GM12878 (cell line): ENCODE measurements around the gene TMUB2. TPM values are rescaled to one million over a fixed set of nuclear protein-coding genes. Genes with fewer than 3 reads are reported as not detected.

ENCODE experiments used
- CBX3 ChIP-seq: fragments of 200-600 bp; sonication (generic); IDR thresholded peaks from 2 replicates; pipeline ENCODE4 v1.6.1; 2016; ENCODE audit warnings: low read depth, borderline replicate concordance
- CTCF ChIP-seq, 3 experiments: IDR thresholded peaks in 2 of 3; conservative IDR thresholded peaks in 1 of 3; 2 replicates each; pipeline ENCODE4 v1.5.1; 2011; ENCODE audit warnings: low read depth in 3 of 3, low read length in 3 of 3, mild to moderate bottlenecking in 3 of 3, control low read depth in 2 of 3, moderate library complexity in 2 of 3, inconsistent platforms in 1 of 3, mixed read lengths in 1 of 3; ENCODE audit not compliant: control insufficient read depth in 2 of 3, insufficient read depth in 1 of 3; ENCODE audit errors: extremely low read depth in 1 of 3
- FOXK2 ChIP-seq: fragments of 450-650 bp; IDR thresholded peaks from 2 replicates; pipeline ENCODE4 v1.6.1; 2017; ENCODE audit warnings: mild to moderate bottlenecking, moderate library complexity
- GATAD2B ChIP-seq: fragments of 450-650 bp; conservative IDR thresholded peaks from 2 replicates; pipeline ENCODE4 v1.6.1; 2017; ENCODE audit warnings: low read depth, mild to moderate bottlenecking, moderate library complexity
- HDAC6 ChIP-seq: fragments of 200-600 bp; sonication (generic); IDR thresholded peaks from one replicate; pipeline ENCODE4 v1.8.0; 2017; ENCODE audit warnings: antibody characterized with exemption; ENCODE audit not compliant: unreplicated experiment
- IRF3 ChIP-seq: fragments of 450-650 bp; IDR thresholded peaks from 2 replicates; pipeline ENCODE4 v1.6.1; 2014; ENCODE audit warnings: mild to moderate bottlenecking
- KDM1A ChIP-seq: fragments of 200-600 bp; sonication (generic); IDR thresholded peaks from 2 replicates; pipeline ENCODE4 v1.6.1; 2016; ENCODE audit warnings: borderline replicate concordance
- NFYB ChIP-seq: IDR thresholded peaks from 2 replicates; pipeline ENCODE4 v1.6.1; 2011; ENCODE audit warnings: low read depth, mild to moderate bottlenecking, low read length, improper control_type of control experiment, moderate library complexity; ENCODE audit not compliant: insufficient read depth
- POLR2AphosphoS5 ChIP-seq: IDR thresholded peaks from 2 replicates; pipeline ENCODE4 v1.6.1; 2011; ENCODE audit warnings: mild to moderate bottlenecking, low read length, inconsistent platforms
- RB1 ChIP-seq: fragments of 450-650 bp; formaldehyde crosslinking; IDR thresholded peaks from 2 replicates; pipeline ENCODE4 v1.6.1; 2017; ENCODE audit warnings: mild to moderate bottlenecking, borderline replicate concordance
- RELB ChIP-seq: fragments of 450-650 bp; IDR thresholded peaks from 2 replicates; pipeline ENCODE4 v1.6.1; 2017; ENCODE audit warnings: low read depth, mild to moderate bottlenecking, moderate library complexity
- RUNX3 ChIP-seq: IDR thresholded peaks from 2 replicates; pipeline ENCODE4 v1.6.1; 2012; ENCODE audit warnings: low read length, inconsistent platforms
- SMAD5 ChIP-seq: IDR thresholded peaks from 2 replicates; pipeline ENCODE4 v1.6.1; 2016; ENCODE audit warnings: antibody characterized with exemption, low read depth
- SREBF1 ChIP-seq: IDR thresholded peaks from 2 replicates; pipeline ENCODE4 v1.6.1; 2012; ENCODE audit warnings: mild to moderate bottlenecking, low read length
- STAT3 ChIP-seq: IDR thresholded peaks from 2 replicates; pipeline ENCODE4 v1.6.1; 2011; ENCODE audit warnings: low read depth, low read length, improper control_type of control experiment
- SUPT20H ChIP-seq: IDR thresholded peaks from 2 replicates; pipeline ENCODE4 v1.6.1; 2011; ENCODE audit warnings: low read depth, mild to moderate bottlenecking, low read length, moderate library complexity, borderline replicate concordance; ENCODE audit not compliant: control insufficient read depth
- TBL1XR1 ChIP-seq: IDR thresholded peaks from 2 replicates; pipeline ENCODE4 v1.6.1; 2012; ENCODE audit warnings: low read depth, low read length, improper control_type of control experiment
- ZBED1 ChIP-seq: IDR thresholded peaks from 2 replicates; pipeline ENCODE4 v1.6.1; 2016; ENCODE audit warnings: borderline replicate concordance
- ZNF592 ChIP-seq: fragments of 450-650 bp; IDR thresholded peaks from 2 replicates; pipeline ENCODE4 v1.6.1; 2017; ENCODE audit warnings: mild to moderate bottlenecking, moderate library complexity
- polyA plus RNA-seq, 11 experiments: library from polyadenylated mRNA; depleted of rRNA in 4 of 11; unstranded in 6 of 11; stranded (reverse) in 5 of 11; fragments of >200 nt; fragmentation: Nextera tagmentation in 4 of 11; fragmentation: Illumina TruSeq in 1 of 11; extraction: Ambion mirVana in 4 of 11; extraction: Trizol in 1 of 11; gene quantifications; 1 replicate in 1 of 11; 2 replicates in 10 of 11; pipeline versions ENCODE4 v1.2.1 to v1.2.3, GENCODE V29; 2011 to 2016; ENCODE audit warnings: inconsistent platforms in 2 of 11, missing spikeins in 2 of 11, low read depth in 1 of 11
- total RNA-seq, 4 experiments: library from RNA; depleted of rRNA in 3 of 4; stranded (reverse); fragments of >200 nt in 3 of 4; fragmentation: Illumina TruSeq in 1 of 4; extraction: Trizol in 1 of 4; gene quantifications; 2 replicates each; pipeline versions ENCODE4 v1.2.1 to v1.2.3, GENCODE V29; 2013 to 2021
- TF ChIP-seq, protein P1 (sequence below): fragments of 450-650 bp; IDR thresholded peaks from 2 replicates; pipeline ENCODE4 v1.6.1; 2018; ENCODE audit warnings: mild to moderate bottlenecking, low read depth, moderate library complexity; ENCODE audit not compliant: partially characterized antibody

The TMUB2 gene
- total and polyA plus RNA-seq, 10 of the 15 experiments (the other 5 are each of a cell fraction or from before 2014, with no cell fraction given), result 4.3 to 34.0 (median 20.0) TPM

DNA sequence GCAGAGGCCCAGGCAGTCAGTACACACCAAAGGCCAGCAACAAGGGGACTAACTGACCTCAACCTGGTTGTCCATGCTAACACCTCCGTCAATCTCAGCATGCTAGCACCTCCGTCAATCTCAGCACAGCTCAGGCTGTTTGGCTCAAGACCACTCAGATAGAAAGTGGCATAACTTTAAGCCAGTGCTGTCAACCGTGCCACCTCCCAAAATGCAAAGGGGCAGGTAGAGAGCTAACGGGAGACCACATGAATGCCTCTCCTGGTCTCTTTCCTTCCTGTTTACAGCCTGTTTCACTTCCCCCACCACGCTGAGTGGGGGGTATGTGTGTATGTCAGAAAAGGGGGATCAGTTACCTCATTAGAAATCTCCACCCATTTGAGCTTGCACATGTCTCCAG, 29.4 kb downstream of the TMUB2 start (continued):
- no peak for TF ChIP-seq CTCF (IDR thresholded peaks at IDR 0.05 in 2 of 3, conservative IDR thresholded peaks at IDR 0.05 in 1 of 3; ENCODE audit: control insufficient read depth in 2 of 3, extremely low read depth in 1 of 3, insufficient read depth in 1 of 3, low read depth in 3 of 3, low read length in 3 of 3)
- no peak for TF ChIP-seq SMAD5
- TF ChIP-seq GATAD2B, result no peak
- TF ChIP-seq SUPT20H, result no peak
- peak; percentile 82 for TF ChIP-seq RUNX3
- no peak for TF ChIP-seq NFYB
- 0 out of 2 replicates have a peak, but pooled peaks have one; percentile 40 for TF ChIP-seq ZBED1
- no peak for TF ChIP-seq RB1
- no peak for TF ChIP-seq TBL1XR1
- TF ChIP-seq FOXK2, result peak; percentile 51
- peak; percentile 68; the same call in 1 of the 2 replicates for TF ChIP-seq POLR2AphosphoS5
- no peak for TF ChIP-seq ZNF592
- TF ChIP-seq IRF3, result no peak
- TF ChIP-seq, protein P1, sequence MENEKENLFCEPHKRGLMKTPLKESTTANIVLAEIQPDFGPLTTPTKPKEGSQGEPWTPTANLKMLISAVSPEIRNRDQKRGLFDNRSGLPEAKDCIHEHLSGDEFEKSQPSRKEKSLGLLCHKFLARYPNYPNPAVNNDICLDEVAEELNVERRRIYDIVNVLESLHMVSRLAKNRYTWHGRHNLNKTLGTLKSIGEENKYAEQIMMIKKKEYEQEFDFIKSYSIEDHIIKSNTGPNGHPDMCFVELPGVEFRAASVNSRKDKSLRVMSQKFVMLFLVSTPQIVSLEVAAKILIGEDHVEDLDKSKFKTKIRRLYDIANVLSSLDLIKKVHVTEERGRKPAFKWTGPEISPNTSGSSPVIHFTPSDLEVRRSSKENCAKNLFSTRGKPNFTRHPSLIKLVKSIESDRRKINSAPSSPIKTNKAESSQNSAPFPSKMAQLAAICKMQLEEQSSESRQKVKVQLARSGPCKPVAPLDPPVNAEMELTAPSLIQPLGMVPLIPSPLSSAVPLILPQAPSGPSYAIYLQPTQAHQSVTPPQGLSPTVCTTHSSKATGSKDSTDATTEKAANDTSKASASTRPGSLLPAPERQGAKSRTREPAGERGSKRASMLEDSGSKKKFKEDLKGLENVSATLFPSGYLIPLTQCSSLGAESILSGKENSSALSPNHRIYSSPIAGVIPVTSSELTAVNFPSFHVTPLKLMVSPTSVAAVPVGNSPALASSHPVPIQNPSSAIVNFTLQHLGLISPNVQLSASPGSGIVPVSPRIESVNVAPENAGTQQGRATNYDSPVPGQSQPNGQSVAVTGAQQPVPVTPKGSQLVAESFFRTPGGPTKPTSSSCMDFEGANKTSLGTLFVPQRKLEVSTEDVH, result no peak
- TF ChIP-seq KDM1A, result no peak
- TF ChIP-seq RELB, result no peak
- no peak for TF ChIP-seq HDAC6
- no peak for TF ChIP-seq CBX3
- TF ChIP-seq STAT3, result no peak
- no peak for TF ChIP-seq SREBF1
